Glomerular endothelial cell (primary cell): ENCODE results near the gene SH3BP2. TPM values are rescaled to one million over a fixed set of nuclear protein-coding genes. Genes with fewer than 3 reads are reported as not detected.

ENCODE experiments used
- DNase-seq: peaks from one replicate; pipeline ENCODE4 v3.0.0-alpha.2; 2011; ENCODE audit warnings: low read depth, low spot score; ENCODE audit errors: extremely low read depth
- total RNA-seq: library from RNA; depleted of rRNA; stranded (reverse); fragments of >200 nt; gene quantifications from 2 replicates; pipeline ENCODE4 v1.2.3, GENCODE V29; 2015

The SH3BP2 gene
- total RNA-seq, 1 donor from 2014 or later = 69.8 TPM

DNA sequence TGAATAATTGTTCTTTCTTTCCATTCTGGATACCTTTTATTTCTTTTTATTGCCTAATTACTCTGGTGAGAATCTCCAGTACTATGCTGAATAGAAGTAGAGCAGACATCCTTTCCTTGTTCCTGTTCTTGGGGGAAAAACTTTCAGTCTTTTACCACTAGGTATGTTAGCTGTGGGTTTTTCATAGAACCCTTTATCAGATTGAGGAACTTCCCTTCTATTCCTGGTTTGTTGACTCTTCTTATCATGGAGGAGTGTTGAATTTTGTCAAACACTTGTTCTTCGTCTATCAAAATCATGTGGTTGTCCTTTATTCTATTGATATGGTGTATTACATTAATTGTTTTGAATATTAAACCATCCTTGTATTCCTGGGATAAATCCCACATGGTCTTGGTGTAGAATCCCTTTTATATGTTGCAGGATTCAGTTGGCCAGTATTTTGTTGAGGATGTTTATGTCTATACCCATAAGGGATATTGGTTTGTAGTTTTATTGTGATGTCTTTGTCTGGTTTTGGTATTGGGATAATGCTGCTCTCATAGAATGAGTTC, 23.6 kb downstream of the SH3BP2 start:
- DNase-seq = no peak

DNA sequence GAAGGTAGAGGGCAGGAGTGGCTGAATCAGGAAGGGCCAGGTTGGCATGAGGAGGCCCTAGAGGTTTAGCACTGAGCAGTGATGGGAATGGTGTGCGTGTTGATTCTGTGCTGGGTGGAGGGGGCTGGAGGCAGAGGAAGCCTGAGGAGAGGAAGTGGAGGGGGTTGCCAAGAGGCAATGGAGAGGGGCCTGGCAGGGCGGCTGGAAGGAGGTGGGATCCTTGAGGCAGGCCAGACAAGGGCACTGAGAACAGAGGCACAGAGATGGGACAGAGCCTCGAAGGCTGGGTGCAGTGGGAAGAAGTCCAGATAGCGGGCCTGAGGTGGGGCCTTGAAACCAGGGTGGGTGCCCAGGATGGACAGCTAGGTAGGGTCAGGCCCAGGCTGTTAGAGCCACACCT, 24.3 kb downstream of the SH3BP2 start:
- no peak for DNase-seq

DNA sequence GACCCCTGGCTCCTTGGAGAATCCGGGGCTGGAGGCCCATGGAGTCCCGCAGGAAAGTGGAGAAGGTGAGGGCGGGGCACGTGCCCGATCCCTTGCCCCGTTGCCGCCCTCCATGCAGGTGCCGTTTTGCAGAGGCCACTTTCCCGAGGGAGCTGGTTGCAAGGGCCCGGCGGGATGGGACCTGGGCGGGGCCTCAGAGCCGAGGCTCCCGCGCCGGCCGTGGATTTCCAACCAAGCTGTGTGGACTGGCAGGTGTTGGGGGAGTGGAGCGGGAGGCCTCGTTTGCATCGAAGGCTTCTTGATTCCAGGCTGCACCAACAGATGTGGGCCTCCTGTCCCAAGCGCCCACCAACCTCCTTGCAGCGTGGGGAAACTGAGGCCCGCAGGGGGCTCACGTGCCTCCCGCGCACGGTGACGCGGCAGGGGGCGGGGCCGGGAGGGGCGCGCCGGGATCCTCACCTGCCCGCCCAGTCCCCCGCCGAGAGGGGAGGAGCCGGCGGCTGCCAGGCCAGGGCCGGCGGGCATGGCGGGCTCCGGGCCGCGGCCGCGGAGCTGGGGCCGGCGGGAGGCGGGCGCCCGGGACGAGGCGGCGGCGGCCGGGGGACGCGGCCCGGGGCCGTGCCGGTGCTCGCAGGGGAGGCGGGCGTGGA, 24.9 kb downstream of the SH3BP2 start:
- DNase-seq = no peak

- DNase-seq = no peak
Observed at GRCh38 chr4:2818351-2818939, 25.6 kb downstream of the SH3BP2 start.

DNA sequence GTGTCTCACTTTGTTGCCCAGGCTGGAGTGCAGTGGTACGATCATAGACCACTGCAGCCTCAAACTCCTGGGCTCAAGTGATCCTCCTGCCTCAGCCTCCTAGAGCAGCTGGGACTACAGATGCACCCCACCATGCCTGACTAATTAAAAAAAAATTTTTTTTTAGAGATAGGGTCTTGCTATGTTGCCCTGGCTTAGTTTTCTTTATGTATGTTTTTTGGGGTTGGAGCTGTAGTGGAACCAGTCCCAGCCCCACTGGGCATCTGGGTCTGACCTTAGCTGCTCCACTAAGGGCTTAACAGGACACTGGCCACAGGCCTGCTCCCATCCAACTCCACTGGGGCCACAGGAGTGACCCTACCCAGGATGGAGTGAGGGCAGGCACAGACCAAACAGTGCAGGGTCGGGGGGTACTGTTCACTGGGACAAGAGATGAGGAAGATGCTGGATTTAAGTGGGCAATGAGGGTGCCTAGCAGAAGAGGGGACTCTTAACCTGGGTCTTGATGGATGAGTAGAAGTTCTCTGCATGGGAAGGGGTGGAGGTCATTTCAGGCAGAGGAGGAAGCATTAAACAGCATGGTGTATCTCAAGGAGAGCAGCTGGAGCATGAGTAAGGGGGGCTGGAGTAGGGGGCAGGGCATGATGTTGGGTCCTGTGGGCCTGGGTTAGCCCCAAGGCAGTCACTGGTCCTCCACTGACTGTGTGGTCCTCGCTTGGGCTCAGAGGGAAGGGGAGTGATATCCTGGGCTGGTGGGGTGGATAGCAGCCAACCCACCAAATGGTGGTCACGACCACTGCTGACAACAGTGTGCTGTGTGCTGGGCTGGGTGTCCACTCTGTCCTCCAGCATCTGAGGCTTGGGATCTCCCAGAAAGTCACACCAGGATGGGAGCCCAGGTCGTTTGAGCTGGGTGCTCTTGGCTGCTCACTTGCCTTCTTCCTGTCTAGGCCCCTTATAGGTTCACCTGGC, 26.6 kb downstream of the SH3BP2 start:
- DNase-seq = no peak

DNA sequence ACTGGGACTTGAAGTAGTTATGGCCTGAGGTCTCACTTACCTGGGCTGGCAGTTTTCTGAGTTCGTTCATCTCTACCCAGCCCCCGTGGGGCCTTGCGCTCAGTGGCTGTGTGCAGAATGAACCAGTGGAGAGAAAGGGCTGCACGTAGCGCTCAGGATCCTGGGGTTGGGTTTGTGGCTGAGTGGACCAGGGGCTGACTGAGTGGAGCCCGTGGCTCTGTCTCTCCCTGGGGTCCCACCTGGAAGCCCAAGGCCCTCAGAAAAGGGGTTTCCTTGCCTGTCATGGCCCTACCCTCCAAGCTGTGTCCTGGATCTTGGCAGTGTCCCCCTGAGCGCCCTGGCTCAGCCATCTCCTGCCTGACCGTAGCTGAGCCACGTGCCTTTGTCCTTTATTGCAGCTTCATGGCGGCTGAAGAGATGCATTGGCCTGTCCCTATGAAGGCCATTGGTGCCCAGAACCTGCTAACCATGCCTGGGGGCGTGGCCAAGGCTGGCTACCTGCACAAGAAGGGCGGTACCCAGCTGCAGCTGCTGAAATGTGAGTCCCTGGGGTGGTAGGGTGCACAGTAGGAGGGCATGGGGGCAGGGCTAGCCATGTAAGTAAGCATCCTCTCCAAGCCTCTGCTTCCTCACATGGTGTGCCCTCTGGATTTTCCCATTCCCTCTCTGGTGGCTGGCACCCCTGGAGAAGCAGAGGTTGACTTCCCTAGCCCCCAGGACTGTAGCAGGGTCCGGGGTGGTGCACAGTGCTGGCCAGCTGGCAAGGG, 27.5 kb downstream of the SH3BP2 start:
- no peak for DNase-seq

DNA sequence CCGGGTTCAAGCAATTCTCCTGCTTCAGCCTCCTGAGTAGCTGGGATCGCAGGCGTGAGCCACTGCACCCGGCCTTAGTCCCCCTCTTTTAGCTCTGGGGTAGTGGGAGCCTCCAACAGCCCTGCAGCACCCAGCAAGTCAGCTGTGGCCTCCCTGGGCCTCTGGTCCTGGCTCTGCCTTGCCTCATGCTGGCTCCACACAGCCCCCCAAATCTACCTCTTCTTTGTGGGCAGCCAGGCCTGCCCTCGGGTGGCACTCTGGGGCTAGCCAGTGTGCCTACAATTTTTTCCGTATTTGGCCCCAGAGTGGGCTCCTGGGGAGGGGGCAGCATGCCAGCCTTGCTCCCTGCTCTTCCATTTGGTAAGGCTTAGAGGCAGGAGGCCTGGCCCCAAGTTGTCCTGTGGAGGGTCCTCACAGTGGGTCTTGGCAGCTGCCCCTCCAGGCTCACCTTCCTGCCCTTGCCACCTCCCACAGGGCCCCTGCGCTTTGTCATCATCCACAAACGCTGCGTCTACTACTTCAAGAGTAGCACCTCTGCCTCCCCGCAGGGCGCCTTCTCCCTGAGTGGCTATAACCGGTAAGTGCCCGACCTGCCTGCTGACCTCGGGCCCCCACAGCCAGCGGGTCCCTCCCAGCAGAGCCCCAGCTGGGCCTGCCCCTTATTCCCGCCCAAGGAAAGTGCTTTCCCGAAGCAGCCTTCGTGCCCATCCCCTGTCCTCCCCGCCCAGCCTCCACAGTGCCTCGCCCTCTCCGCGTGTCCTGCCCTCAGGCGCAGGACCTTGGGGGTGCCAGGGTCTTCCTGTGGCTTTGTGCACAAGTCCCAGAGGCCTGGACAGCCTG, 29.8 kb downstream of the SH3BP2 start:
- no peak for DNase-seq

- DNase-seq = no peak
Observed at GRCh38 chr4:2823301-2823670, 30.4 kb downstream of the SH3BP2 start.

DNA sequence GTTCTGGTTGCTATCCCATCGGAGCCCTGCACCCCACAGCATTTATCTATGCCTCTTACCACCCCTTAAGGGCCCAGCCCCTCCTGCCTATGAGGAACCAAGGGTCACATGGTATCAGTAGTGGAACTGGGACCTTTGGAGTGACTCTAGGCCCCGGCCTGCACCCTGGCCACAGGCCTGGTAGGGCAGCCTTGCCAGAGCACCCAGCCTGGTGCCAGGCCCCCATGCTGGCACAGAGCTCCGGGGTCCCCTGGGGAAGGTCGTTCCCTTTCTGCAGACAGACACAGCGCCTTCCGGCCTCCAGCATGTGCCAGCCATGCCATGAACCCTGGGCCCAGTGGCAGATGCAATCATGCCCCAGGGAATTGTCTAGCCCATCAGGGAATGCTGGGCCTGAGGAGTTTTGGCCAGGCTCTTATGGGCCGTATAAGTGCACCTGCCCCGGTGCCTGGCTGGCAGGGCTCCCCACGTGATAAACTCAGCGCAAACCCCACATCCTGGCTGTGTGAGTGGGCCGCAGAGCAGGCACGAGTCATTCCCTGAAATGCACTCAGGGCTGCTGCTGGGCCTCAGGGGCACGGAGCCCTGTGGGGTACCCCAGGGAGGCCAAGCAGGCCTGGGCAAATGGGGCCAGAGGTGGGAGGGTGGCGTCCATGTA, 30.9 kb downstream of the SH3BP2 start:
- no peak for DNase-seq

- no peak for DNase-seq
Observed at GRCh38 chr4:2824329-2824835, 31.5 kb downstream of the SH3BP2 start.

DNA sequence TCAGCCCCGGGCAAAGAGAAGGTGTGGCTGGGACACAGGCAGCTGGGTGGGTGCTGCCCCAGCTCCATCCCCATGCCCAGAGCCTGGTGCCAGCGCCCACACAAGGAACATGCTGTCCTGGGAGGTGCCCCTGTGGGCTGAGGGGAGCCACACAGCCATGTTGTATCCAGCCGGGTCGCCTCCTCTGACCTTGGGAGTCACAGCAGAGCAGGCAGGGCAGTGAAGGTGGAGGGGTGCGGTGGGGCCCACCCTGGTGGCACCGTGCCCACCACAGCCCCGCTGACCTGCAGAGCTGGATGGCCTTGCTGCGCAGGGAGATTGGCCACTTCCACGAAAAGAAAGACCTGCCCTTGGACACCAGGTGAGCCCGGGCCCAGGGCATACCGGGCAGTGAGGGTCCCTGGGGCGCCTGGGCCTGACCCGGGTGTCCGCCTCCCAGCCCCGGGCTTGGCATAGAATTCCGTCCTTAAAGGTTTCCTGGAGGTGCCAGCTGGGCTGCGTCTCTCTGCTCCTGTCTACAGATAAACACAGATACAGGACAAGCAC, 32.0 kb downstream of the SH3BP2 start:
- no peak for DNase-seq

DNA sequence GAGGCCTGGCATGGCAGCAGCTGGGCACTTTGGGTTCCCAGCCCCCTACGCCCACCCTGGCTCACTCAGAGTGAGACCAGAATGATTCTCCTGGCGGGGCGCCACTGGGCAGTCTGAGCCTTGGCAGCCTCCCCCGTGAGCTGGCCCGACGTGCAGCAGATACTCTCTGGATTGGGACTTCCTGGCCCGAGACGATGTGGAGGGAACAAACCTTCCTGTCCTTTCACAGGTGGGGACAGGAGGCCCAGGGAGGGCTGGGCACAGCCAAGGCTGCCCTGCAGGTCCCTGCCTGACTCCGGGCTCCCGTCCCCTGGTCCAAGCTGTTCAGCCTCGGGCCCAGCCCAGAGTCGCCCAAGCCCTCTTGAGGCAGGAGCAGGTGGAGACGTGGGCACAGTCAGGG, 32.9 kb downstream of the SH3BP2 start:
- DNase-seq = no peak

DNA sequence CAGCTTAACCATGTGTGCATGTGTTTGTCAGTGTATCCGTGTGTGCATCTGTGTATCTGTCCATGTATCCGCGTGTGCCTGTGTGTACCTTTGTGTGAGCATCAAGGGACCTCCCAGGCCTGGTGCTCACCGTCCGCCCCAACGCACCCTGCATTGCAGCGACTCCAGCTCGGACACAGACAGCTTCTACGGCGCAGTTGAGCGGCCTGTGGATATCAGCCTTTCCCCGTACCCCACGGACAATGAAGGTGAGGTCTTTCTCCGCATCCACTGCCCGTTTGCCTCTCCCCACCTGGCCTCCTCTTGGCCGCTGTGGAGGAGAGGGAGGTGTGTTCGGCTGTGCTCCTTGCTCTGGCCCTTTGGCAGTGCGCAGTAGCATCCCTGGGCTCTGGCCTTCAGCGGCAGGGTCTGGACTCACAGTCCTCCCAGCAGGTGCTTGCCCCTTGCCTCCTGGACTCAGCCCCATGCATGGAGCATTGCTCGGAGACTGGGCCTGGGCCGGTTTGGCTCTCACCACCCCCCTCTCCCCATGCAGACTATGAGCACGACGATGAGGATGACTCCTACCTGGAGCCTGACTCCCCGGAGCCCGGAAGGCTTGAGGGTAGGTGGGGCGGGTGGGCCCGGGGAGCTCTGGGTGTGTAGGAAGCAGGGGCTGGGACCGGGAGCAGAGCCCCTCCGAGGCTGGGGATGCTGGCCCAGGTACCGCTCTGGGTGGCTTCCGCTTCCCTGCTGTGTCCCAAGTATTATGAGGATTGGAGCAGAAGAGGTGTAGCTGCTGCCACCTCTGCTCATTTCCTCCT, 34.4 kb downstream of the SH3BP2 start:
- no peak for DNase-seq

DNA sequence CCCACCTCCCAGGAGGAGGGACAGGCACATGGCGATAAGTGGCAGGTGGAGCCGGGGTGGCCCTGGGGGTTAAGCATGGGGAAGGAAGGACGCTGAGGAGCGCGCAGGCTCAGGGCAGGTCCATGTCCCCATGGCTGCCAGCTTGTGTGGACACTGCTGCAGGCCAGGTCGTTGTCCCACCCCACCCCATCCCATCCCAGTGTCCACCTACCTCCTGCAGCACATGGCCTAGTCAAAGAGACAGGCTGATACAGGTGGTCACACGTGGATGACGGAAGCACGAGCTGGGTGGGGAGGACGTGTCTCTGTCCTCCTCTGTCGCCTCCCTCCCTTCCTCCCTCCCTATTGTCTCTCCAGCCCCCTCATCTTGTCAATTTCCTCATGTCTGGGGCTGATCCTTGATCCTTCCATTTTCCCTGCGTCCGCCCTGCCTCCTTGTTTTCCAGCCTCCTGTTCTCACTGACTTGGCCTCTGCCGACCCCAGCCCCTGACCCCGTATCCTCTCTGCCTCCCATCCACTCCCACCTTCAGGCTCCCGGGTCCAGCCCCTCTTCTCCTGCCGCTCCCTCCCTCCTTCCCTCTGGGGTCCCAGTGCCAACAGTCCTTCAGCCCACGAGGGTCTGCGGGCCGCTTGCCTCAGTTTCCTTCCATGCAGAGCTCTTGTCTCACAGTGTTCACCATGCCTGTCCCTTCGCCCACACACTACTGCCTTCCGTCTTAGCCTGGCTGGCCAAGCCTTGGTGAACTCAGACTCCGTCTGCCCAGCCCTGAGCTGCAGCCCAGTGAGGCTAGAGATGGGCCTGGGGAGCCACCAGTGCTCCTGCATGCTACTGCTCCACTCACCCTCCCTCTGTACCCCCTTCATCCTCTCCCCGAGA, 35.2 kb downstream of the SH3BP2 start:
- no peak for DNase-seq

DNA sequence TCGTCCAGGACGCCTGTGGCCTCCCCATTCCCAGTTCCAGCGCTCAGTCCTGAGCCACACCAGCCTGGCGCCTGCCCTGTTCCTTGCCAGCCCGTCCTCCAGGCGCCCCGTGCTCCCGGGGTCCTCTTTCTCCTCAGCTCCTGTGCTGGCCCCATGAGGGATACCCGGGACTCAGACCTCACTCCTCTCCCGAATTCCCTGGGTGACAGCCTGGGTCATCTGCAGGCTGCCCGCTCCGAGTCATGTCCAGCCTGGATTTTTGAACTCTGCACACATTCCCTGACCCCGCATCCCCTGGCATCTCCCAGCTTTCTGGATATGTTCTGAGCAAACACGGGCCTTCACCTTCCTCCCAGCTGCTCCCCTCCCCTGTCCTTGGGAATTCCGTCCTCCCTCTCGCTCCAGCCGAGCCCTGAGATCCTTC, 35.9 kb downstream of the SH3BP2 start:
- DNase-seq = no peak

DNA sequence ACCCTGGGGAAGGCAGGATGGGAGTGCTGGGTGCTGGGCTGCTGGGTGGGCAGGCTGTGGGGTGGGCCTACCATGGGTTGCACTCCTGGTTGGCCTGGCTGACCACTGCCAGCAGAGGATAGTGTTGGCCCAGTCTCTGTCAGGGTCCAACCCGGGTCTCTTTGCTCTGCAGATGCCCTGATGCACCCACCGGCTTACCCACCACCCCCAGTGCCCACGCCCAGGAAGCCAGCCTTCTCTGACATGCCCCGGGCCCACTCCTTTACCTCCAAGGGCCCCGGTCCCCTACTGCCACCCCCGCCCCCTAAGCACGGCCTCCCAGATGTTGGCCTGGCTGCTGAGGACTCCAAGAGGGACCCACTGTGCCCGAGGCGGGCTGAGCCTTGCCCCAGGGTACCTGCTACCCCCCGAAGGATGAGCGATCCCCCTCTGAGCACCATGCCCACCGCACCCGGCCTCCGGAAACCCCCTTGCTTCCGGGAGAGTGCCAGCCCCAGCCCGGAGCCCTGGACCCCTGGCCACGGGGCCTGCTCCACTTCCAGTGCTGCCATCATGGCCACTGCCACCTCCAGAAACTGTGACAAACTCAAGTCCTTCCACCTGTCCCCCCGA, 36.5 kb downstream of the SH3BP2 start:
- DNase-seq = no peak
